GM21423 (cell line): ENCODE results near the gene TNFRSF25.
A peak's percentile ranks its signal among the peaks of the same experiment; 100 is the strongest.

ENCODE experiments used
- ATAC-seq: cut with Tn5 transposase; IDR thresholded peaks from one replicate; pipeline ENCODE4 v1.9.1; 2021; ENCODE audit warnings: mild to moderate bottlenecking, moderate library complexity; ENCODE audit not compliant: unreplicated experiment

Gene TNFRSF25

DNA sequence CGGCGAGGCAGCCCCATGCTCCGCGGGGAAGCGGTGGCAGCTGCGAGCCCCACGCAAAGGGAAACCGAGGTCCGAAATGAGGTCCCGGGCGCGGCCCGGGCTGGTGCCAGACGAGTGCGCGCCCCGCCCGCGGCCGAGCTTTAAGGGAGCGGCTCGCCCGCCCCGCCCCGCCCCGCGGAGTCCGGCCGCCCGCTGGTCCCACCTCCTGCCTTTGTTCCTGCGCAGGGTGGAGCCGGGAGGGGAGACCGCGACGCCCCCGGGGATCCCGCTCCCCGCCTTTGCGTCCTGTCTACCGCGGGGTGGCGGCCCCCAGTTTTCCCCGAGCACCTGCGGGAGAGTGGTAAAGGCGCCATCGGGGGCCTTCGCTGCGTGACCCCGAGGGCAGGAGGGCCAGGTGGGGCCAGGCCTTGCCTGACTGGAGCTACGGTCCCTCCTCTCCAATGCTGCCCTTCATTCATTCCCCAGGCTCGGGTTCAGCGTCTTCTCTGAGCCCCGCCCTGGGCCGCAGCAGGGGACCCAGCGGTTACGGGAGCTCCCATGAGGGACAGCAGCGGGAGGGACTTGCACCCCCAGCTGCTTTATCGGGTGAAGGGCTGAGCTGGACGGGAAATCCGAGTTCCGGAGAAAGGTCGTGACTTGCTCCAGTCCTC, 46.0 kb downstream of the TNFRSF25 start, which contains the start of gene HES2:
TSS of gene HES2 (minus strand) at position 116 of the 650 bp plus-strand sequence. CDS start at position 17, 99 bp downstream.
- no peak for ATAC-seq

GRCh38 chr1:6419397-6419803, 46.6 kb downstream of the TNFRSF25 start:
- no peak for ATAC-seq

DNA sequence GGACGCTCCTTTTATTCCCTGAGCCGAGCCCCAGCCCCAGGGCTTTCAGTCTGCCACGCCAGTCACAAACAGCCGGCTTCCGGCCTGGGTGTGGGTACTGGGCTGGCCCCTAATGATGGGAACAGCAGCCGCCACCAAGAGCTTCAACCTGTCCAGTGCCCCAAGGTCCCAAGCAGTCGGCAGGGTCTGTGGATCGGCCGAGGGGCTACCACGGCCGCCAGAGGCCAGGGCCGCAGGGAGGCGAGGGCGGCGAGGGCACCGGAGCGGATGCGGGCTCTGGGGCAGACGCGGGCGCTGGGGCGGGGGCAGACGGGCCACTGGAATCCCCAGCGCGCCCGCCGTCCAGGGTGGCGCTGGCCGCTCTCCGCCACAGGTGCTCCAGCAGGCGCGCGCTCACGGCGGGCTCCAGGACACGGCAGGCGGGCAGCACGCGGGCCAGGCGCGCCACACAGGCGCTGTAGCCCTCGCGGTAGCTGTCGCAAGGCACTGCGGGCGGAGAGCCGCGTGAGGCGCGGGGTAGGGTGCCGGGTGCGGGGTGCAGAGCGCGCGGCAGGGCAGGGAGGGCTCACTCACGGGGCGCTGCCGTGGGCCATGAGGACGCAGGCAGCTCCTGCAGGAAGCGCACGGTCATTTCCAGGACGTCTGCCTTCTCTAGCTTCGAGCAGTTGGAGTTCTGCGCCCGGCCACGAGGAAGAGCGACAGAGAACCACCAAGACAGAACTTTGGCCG, 47.1 kb downstream of the TNFRSF25 start:
- no peak for ATAC-seq

DNA sequence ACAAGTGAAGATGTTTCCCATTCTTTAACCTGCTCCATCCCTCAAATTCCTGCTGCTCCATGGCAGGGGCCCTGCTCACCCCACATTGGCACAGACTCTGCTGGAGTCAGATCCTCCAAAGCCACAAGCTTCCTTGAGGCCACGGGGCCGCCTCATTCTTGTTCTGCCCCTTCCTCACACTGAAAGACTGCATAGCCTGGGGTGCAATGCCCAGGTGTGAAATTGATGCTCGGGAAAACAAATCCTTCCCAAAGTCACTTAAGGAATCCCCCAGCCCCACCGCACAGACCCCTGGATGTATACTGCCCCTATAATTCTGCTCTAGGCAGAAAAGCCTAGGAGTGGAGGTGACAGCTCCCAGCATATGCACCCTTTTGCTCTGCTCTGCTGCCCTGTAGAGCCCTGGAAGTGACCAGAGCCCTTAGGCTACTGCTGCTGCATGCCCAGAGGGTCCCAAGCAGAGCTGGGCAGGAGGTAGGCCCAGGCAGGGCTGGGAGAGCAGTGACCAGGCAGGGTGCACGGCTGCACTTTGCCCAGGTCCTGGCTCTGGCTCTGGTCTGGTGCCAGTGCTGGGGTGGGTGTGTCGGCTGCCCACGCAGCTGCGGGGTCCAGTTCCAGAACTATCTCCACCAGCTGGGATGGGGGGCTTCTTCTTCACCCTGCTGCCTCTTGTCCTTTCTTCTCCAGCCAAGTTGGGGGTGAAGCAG, 47.9 kb downstream of the TNFRSF25 start:
- no peak for ATAC-seq

DNA sequence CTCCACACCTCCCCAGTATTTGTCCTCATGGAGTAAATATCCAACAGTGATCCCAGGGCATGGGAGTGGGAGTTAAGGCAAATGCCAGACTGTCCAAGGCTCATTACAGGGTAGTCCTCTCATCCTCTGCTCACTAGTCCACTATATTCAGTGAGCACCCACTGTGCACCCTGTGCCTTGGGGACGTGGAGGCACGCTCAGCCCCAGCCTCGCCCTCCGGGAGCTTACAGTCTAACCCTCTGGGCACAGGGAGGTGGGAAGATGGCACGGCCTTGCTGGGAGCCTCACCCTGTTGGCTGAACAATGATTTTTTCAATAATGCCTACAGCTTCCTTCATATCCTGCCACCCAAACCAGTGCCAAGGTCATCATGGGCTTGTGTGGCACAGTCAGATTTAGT, 49.1 kb downstream of the TNFRSF25 start:
- no peak for ATAC-seq

DNA sequence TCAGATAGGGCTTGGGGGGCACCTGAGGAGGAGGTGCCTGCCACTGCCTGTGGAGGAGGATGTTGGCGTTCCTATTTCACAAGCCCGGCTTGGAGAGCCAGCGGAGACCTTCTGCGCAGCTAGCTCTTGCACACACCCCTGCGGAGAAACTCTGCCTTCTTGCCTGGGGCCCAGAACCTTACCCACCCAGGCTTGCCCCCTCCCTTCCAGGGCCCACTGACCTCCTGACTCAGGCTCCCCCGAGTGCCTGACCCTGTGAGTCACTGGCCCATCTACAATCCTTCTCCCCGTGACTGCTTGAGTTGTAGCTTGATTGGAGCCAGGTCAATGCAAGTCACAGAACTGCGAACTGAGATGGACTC, 49.7 kb downstream of the TNFRSF25 start:
- ATAC-seq, result no peak

DNA sequence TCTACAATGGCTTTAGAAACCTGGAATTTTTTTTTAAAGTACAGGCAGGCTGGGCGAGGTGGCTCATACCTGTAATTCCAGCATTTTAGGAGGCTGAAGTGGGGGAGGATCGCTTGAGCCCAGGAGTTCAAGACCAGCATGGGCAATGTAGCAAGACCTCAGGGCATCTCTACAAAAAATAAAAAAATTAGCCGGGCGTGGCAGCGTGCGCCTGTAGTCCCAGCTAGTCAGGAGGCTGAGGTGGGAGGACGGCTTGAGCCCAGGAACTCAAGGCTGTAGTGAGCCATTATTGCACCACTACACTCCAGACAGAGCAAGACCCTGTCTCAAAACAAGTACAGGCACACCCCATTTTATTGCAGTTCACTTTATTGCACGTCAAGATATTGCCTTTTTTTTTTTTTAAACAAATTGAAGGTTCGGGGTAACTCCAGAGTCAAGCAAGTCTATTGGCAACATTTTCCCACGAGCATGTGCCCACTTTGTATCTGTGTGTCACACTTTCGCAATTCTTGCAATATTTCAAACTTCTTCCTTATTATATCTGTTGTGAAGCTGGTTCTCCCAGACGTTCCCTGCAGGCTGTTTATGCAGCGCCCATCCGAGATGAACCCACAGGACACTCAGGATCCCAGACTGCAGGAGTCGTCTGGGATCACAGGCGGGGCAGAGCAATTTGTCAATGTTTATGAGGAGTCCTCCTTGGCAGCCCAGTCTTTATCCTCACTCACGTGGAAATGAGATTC, 50.9 kb downstream of the TNFRSF25 start:
- no peak for ATAC-seq

DNA sequence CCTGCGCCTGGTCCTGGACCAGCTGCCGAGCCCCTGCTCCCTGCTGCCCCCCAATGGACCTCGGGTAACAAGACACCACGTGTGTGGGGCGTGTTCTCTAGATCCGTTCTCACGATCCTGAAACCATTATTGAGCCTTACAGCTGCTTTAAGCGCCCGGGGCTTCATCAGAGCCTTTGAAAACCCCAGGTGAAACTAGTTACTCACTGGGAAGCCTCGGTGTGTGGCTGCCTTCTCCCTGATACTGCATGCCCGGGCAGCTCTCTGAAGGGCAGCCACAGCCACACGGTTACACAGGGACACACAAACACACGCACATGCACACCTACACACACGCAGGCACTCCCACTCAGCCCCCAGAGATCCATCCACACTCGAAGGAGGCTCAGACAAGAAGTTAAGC, 51.5 kb downstream of the TNFRSF25 start:
- ATAC-seq, result peak; percentile 80

DNA sequence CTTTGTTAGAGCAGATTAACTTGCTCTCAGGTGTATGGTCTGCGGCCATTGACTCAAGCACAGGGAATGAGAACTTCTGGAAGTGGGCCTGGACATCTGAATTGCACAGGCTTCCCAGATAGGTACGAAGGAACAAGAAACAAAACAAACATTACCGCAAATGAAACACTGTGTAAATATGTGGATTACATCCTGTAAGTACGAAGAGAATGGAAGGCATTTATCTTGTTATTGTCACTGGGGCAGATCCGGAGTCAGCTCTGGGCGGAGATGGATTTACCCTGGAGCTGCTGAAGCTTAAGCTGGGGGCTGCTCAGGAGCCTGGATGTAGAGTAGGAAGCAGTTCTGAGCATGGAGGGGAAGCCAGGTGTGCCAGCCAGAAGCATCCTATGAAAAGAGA, 53.1 kb downstream of the TNFRSF25 start:
- no peak for ATAC-seq
